Endodermal cell (in vitro differentiated cells): ENCODE results near the gene RBM22. TPM values are rescaled to one million over a fixed set of nuclear protein-coding genes. Genes with fewer than 3 reads are reported as not detected.
"Not testable (repeated sequence)": the region's sequence is repeated elsewhere in the genome, so short reads cannot be mapped to it uniquely, and the experiment has no call there.

Experiments used
- DNase-seq: peaks from one replicate; pipeline ENCODE4 v3.0.0-alpha.2; 2017
- H3K27ac ChIP-seq: 2 replicates; pipeline ENCODE4 v1.5.1; 2013; ENCODE audit warnings: mild to moderate bottlenecking, low read depth, low read length, moderate library complexity
- H3K27me3 ChIP-seq: 2 replicates; pipeline ENCODE4 v1.6.1; 2013; ENCODE audit warnings: mild to moderate bottlenecking, low read length, moderate library complexity; ENCODE audit not compliant: insufficient read depth, control insufficient read depth, poor library complexity, severe bottlenecking
- H3K36me3 ChIP-seq: 2 replicates; pipeline ENCODE4 v1.7.0; 2013; ENCODE audit warnings: mild to moderate bottlenecking, low read length, moderate library complexity; ENCODE audit not compliant: control insufficient read depth, insufficient read depth
- H3K4me1 ChIP-seq: one replicate; pipeline ENCODE4 v1.7.0; 2013; ENCODE audit warnings: low read length; ENCODE audit not compliant: control insufficient read depth, insufficient read depth
- H3K4me3 ChIP-seq: 2 replicates; pipeline ENCODE4 v1.5.1; 2013; ENCODE audit warnings: mild to moderate bottlenecking, low read length, moderate library complexity
- H3K9ac ChIP-seq: 2 replicates; pipeline ENCODE4 v1.6.1; 2013; ENCODE audit warnings: mild to moderate bottlenecking, low read length, moderate library complexity; ENCODE audit not compliant: poor library complexity, severe bottlenecking; ENCODE audit errors: extremely low read depth
- H3K9me3 ChIP-seq: 2 replicates; pipeline ENCODE4 v1.6.1; 2013; ENCODE audit warnings: mild to moderate bottlenecking, low read length, moderate library complexity; ENCODE audit not compliant: control insufficient read depth
- H3K27ac Mint-ChIP-seq: 2 replicates; pipeline ENCODE4 v1.8.0; 2020; ENCODE audit warnings: mixed read lengths
- H3K27me3 Mint-ChIP-seq: 2 replicates; pipeline ENCODE4 v1.8.0; 2021; ENCODE audit warnings: mild to moderate bottlenecking, mixed read lengths; ENCODE audit not compliant: insufficient read depth
- H3K36me3 Mint-ChIP-seq: 2 replicates; pipeline ENCODE4 v1.8.0; 2020; ENCODE audit warnings: low read depth, mixed read lengths
- H3K4me1 Mint-ChIP-seq: 2 replicates; pipeline ENCODE4 v1.8.0; 2020; ENCODE audit warnings: mixed read lengths
- H3K4me3 Mint-ChIP-seq: 2 replicates; pipeline ENCODE4 v1.8.0; 2020; ENCODE audit warnings: mild to moderate bottlenecking, moderate library complexity, mixed read lengths
- H3K9me3 Mint-ChIP-seq: 2 replicates; pipeline ENCODE4 v1.8.0; 2020; ENCODE audit warnings: mild to moderate bottlenecking, mixed read lengths
- CTCF ChIP-seq: fragments of 200-600 bp; sonication (generic); conservative IDR thresholded peaks from 2 replicates; pipeline ENCODE4 v1.5.0; 2021; ENCODE audit warnings: antibody characterized with exemption, mild to moderate bottlenecking
- WGBS, 2 experiments: methylation state at CpG; one replicate each; pipeline versions ENCODE4 v1.1.5 to v1.1.7; 2013; ENCODE audit warnings: missing lambda C conversion rate in 2 of 2, mixed read lengths in 1 of 2; ENCODE audit not compliant: insufficient coverage in 1 of 2, insufficient read length in 1 of 2; 5-methylcytosine and 5-hydroxymethylcytosine counted together
- long read RNA-seq, 4 experiments: library from polyadenylated mRNA in 2 of 4; library from RNA in 1 of 4; library from capped mRNA in 1 of 4; stranded (forward) in 3 of 4; unstranded in 1 of 4; transcript quantifications; one replicate each; pipeline ENCODE4 v2.0.0, GENCODE V29; 2020 to 2021; ENCODE audit warnings: inconsistent platforms in 1 of 4
- polyA plus RNA-seq, 2 experiments: library from polyadenylated mRNA; stranded (reverse); fragments of 50-300 nt; gene quantifications; one replicate each; pipeline ENCODE4 v1.2.3, GENCODE V29; 2013
- total RNA-seq, 2 donors: library from RNA; stranded (reverse); fragmentation: NEBNext Ultra II Directional in 1 of 2; extraction: Animal tissue kit (Norgen Biotek cat#: 25700) in 1 of 2; gene quantifications; 2 replicates in 1 of 2; 3 replicates in 1 of 2; pipeline ENCODE4 v1.2.1, GENCODE V29; 2021

RBM22 gene
- 10 to 100 TPM; 42.7 to 44.3 TPM for total RNA-seq
- polyA plus RNA-seq (2013, experiment 1 of 2): 66.3 TPM
- polyA plus RNA-seq (2013, experiment 2 of 2): 58.8 TPM
- long read RNA-seq, experiment 1, transcript RBM22-201 (11 exons, 2,342 nt): major isoform, 7 of 15 reads
- long read RNA-seq, experiment 1, partial matches to known transcripts: 3 of 15 reads
- long read RNA-seq, experiment 1, other reads (novel, unspliced or antisense): 3 of 15 reads
- long read RNA-seq, experiment 2, transcript RBM22-201 (11 exons, 2,342 nt): major isoform, 75 of 85 reads
- long read RNA-seq, experiment 2, partial matches to known transcripts: 1 of 85 reads
- long read RNA-seq, experiment 2, other reads (novel, unspliced or antisense): 9 of 85 reads
- long read RNA-seq, experiment 3, transcript RBM22-201 (11 exons, 2,342 nt): major isoform, 113 of 136 reads
- long read RNA-seq, experiment 3, partial matches to known transcripts: 1 of 136 reads
- long read RNA-seq, experiment 3, other reads (novel, unspliced or antisense): 22 of 136 reads
- long read RNA-seq, experiment 4, transcript RBM22-201 (11 exons, 2,342 nt): major isoform, 16 of 33 reads
- long read RNA-seq, experiment 4, partial matches to known transcripts: 11 of 33 reads
- long read RNA-seq, experiment 4, other reads (novel, unspliced or antisense): 6 of 33 reads

- Mint-ChIP-seq H3K4me1 (no peaks in the 10 kb centered on the region), H3K9me3 (no peaks in the 10 kb centered on the region), H3K27me3 (peaks cover 10% of the 10 kb centered on the region), H3K36me3 (peaks cover 29% of the 10 kb centered on the region), H3K27ac (no peak within 1 kb of the TSS), H3K4me3 (no peak within 1 kb of the TSS)
- H3K9me3 ChIP-seq: no peaks in the 10 kb centered on the region
- peaks cover 3% of the 10 kb centered on the region for H3K4me1 ChIP-seq
- DNase-seq: peak; percentile 96
- H3K4me3 ChIP-seq: peak within 1 kb of the TSS; percentile 88
- H3K36me3 ChIP-seq: peaks cover 36% of the 10 kb centered on the region
- 0 to 1% methylated on average over 47 to 59 of the region's 59 CpGs for WGBS, 2 experiments
- peak; percentile 79 for TF ChIP-seq CTCF
- peak within 1 kb of the TSS; percentile 82 for H3K27ac ChIP-seq
- H3K27me3 ChIP-seq: peaks cover 17% of the 10 kb centered on the region
- H3K9ac ChIP-seq: peak within 1 kb of the TSS; percentile 94
Observed at GRCh38 chr5:150700594-150701377, at the start of gene RBM22. RBM22 (minus strand) TSS chr5:150701062; CDS start chr5:150700985, 77 bp downstream.

- Histone ChIP-seq H3K4me3 (no peak overlapping the region), H3K9ac (no peak overlapping the region), H3K4me1 (no peaks in the 10 kb centered on the region), H3K27ac (no peak overlapping the region), H3K36me3 (peaks cover 63% of the 10 kb centered on the region), H3K27me3 (no peaks in the 10 kb centered on the region), H3K9me3 (peaks cover 7% of the 10 kb centered on the region)
- H3K27me3 Mint-ChIP-seq: no peaks in the 10 kb centered on the region
- peaks cover under 1% of the 10 kb centered on the region for H3K9me3 Mint-ChIP-seq
- no peak for TF ChIP-seq CTCF
- WGBS, 2 experiments: 94 to 99% methylated on average over 1 to 2 of the region's 2 CpGs
- DNase-seq: no peak
- peaks cover 51% of the 10 kb centered on the region for H3K36me3 Mint-ChIP-seq
- no peak overlapping the region for H3K4me3 Mint-ChIP-seq
- no peak overlapping the region for H3K27ac Mint-ChIP-seq
- no peaks in the 10 kb centered on the region for H3K4me1 Mint-ChIP-seq
Observed at GRCh38 chr5:150750469-150750868, 49.6 kb upstream of the RBM22 start.

- H3K4me1 ChIP-seq, H3K27me3 Mint-ChIP-seq, H3K4me1 Mint-ChIP-seq, H3K4me3 ChIP-seq, DNase-seq, H3K4me3 Mint-ChIP-seq, H3K27me3 ChIP-seq, H3K27ac ChIP-seq, H3K9ac ChIP-seq, H3K27ac Mint-ChIP-seq: not testable (repeated sequence)
- peaks cover 11% of the 10 kb centered on the region for H3K9me3 ChIP-seq
- Mint-ChIP-seq H3K9me3 (peaks cover 26% of the 10 kb centered on the region), H3K36me3 (peaks cover 55% of the 10 kb centered on the region)
- WGBS, 2 experiments: 88 to 96% methylated on average over 5 to 9 of the region's 9 CpGs
- peaks cover 23% of the 10 kb centered on the region for H3K36me3 ChIP-seq
Observed at GRCh38 chr5:150743142-150743488, 42.3 kb upstream of the RBM22 start.

GRCh38 chr5:150742455-150743141 is 41.7 kb upstream of the RBM22 start:
- peaks cover 59% of the 10 kb centered on the region for H3K36me3 Mint-ChIP-seq

More at GRCh38 chr5:150742455-150743141, 41.7 kb upstream of the RBM22 start:
- not testable (repeated sequence) for H3K4me1 ChIP-seq, H3K4me1 Mint-ChIP-seq, DNase-seq, H3K4me3 ChIP-seq, H3K27me3 Mint-ChIP-seq, H3K9ac ChIP-seq, H3K27ac ChIP-seq, H3K27ac Mint-ChIP-seq, H3K4me3 Mint-ChIP-seq, H3K27me3 ChIP-seq
- Histone ChIP-seq H3K36me3 (peaks cover 27% of the 10 kb centered on the region), H3K9me3 (peaks cover 16% of the 10 kb centered on the region)
- peaks cover 26% of the 10 kb centered on the region for H3K9me3 Mint-ChIP-seq
- WGBS, 2 experiments: 94 to 96% methylated on average over 7 to 14 of the region's 18 CpGs
